Peyer's patch (tissue), 4 donors: ENCODE measurements around the gene AIDA.

Source experiments
- POLR2A ChIP-seq, 2 donors: fragments of 450-650 bp; IDR thresholded peaks; one replicate each; pipeline ENCODE4 v1.5.1; 2017; ENCODE audit warnings: antibody characterized with exemption in 2 of 2, mild to moderate bottlenecking in 2 of 2, moderate library complexity in 2 of 2
- TF ChIP-seq, protein P1 (sequence below), 6 experiments: fragments of 450-650 bp in 4 of 6; fragments of 200-600 bp in 2 of 6; sonication (generic) in 1 of 6; IDR thresholded peaks; one replicate each; pipeline ENCODE4 v1.5.1; 2017 to 2019; ENCODE audit warnings: antibody characterized with exemption in 6 of 6, mild to moderate bottlenecking in 3 of 6, moderate library complexity in 1 of 6

DNA sequence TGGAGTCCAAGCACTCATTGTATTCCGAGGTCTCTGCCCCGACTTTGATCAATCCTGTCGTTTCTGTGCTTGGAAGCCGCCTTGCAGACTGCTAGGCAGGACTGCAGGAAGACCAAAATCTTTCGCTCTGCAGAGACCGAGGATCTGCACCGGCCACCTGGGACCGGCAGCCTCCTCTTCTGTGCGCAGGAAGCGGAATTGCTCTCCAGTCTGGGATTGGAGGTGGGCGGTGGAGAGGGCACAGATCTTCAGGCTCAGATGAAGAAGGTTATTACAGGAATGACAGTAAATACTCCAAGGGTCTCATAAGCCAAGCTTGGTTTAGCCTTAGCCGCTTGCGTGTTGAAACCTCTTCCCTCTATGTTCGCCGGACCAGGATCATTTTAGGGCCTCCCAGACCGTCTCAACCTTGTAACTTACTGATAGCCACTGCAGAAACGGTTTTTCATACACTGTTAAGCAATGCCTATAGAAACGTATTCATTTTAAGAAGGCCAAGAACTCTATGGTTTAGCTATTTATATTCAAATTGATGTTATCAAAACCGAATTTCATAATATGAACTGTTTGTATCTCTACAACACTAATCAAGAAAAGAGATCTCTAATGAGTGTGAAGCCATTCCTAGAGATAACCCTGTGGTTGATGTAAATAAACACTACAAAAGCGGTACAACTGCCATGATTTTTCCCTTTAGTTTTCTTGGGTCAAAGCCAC, 93.3 kb downstream of the AIDA start:
- TF ChIP-seq POLR2A (IDR thresholded peaks at IDR 0.05) = no peak
- TF ChIP-seq, protein P1, sequence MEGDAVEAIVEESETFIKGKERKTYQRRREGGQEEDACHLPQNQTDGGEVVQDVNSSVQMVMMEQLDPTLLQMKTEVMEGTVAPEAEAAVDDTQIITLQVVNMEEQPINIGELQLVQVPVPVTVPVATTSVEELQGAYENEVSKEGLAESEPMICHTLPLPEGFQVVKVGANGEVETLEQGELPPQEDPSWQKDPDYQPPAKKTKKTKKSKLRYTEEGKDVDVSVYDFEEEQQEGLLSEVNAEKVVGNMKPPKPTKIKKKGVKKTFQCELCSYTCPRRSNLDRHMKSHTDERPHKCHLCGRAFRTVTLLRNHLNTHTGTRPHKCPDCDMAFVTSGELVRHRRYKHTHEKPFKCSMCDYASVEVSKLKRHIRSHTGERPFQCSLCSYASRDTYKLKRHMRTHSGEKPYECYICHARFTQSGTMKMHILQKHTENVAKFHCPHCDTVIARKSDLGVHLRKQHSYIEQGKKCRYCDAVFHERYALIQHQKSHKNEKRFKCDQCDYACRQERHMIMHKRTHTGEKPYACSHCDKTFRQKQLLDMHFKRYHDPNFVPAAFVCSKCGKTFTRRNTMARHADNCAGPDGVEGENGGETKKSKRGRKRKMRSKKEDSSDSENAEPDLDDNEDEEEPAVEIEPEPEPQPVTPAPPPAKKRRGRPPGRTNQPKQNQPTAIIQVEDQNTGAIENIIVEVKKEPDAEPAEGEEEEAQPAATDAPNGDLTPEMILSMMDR (IDR thresholded peaks at IDR 0.05) = no peak
